HuH-7 (cell line): ENCODE data around the gene PLPPR3.
"Not testable (repeated sequence)": the region's sequence is repeated elsewhere in the genome, so short reads cannot be mapped to it uniquely, and the experiment has no call there.

ENCODE experiments used
- DNase-seq: peaks from one replicate; pipeline ENCODE4 v3.0.0; 2011; ENCODE audit warnings: low spot score

The PLPPR3 gene

DNA sequence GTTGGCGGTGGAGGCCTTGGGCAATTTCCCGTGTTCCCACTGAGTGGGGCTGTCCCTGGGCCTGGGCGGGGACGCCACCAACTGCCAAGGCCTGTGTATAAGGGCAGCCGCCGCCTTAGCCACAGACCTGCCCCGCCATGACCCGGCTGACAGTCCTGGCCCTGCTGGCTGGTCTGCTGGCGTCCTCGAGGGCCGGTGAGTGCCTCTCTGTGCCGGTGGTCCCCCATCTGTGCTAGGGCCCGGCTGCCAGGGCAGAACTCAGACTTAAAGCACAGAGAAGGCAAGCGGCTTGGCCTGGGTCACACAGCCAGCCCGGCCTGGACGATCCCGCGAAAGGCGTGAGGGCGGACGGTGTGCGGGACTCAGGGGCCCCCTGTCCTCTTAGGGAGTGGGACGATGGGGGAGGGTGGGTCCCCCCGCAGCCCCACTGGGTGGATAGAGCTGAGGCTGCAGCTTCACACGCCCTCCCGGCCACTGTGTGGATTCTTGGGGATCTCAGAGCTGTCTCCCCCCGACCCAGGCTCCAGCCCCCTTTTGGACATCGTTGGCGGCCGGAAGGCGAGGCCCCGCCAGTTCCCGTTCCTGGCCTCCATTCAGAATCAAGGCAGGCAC lies 6.1 kb upstream of the PLPPR3 start, which contains the start of gene AZU1:
Gene AZU1, plus strand, starts transcription at position 128 of the 612 bp plus-strand sequence. Its CDS starts 10 bp downstream, at position 138.
- no peak for DNase-seq

DNA sequence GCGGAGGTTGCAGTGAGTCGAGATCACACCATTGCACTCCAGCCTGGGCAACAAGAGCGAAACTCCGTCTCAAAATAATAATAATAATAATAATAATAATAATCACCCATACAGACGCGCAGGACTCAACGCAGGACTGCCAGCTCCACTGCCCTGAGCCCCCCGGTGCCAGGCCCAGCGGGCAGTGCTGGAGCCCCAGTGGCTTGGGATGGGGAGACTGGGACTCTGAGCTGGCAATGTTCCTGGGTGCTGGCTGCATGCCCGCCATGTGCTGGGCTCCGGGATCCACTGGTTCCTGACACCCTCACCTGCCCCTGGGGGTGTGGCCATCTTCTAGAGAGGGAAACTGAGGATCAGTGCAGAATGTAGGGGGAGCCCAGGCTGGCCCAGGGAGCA lies 5.6 kb upstream of the PLPPR3 start:
- DNase-seq: no peak

- DNase-seq: no peak
Observed at GRCh38 chr19:825897-826644, 4.3 kb upstream of the PLPPR3 start.

GRCh38 chr19:824885-825284 lies 3.1 kb upstream of the PLPPR3 start:
- no peak for DNase-seq

- peak; percentile 74 for DNase-seq
Observed at GRCh38 chr19:823565-824121, 1.9 kb upstream of the PLPPR3 start.

GRCh38 chr19:821231-821824 lies 427 bp downstream of the PLPPR3 start:
- DNase-seq: peak; percentile 59

- not testable (repeated sequence) for DNase-seq
Observed at GRCh38 chr19:820212-820611, 1.5 kb downstream of the PLPPR3 start.

GRCh38 chr19:816500-816857 lies 5.3 kb downstream of the PLPPR3 start:
- DNase-seq: no peak

- no peak for DNase-seq
Observed at GRCh38 chr19:815775-816499, 5.8 kb downstream of the PLPPR3 start.

- no peak for DNase-seq
Observed at GRCh38 chr19:815079-815774, 6.5 kb downstream of the PLPPR3 start.

DNA sequence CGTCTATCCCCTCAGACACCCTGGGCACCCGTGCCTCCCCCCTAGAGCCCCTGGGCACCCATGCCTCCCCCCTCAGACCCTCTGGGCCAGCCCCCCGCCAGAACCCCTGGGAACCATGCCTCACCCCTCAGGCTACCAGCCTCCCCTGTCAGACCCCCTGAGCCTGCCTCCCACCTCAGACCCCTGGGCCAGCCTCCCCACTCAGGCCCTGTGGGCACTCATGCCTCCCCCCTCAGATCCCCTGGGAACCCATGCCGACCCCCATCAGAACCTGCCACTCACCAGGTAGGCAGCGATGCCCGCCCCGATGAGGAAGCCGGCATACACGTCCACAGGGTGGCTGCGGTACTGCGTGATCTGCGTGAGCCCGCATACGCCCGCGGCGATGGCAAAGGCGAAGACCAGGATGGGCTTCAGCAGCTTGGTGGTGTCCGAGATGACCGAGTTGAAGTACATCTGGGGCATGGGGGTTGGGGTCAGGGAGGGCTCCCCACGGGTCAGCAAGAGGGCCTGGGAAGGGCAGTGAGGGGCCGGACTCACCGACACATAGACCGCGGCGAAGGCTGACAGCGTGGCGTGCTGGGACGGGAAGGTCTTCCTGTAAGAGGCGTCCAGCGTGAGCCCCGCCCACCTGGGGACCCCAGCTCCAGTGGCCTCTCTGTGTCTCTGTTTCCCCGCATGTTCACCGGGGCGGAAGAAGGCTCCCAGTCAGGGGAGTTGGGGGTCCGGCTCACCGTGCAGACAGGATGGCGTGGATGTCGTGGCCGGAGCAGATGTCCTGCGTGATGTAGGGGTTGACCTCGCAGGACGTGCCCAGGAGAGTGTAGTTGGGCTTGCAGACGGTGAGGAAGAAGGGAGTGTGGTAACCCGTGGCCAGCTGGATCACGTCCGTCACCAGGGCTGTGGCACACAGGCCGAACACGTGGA lies 7.3 kb downstream of the PLPPR3 start:
- DNase-seq: no peak

DNA sequence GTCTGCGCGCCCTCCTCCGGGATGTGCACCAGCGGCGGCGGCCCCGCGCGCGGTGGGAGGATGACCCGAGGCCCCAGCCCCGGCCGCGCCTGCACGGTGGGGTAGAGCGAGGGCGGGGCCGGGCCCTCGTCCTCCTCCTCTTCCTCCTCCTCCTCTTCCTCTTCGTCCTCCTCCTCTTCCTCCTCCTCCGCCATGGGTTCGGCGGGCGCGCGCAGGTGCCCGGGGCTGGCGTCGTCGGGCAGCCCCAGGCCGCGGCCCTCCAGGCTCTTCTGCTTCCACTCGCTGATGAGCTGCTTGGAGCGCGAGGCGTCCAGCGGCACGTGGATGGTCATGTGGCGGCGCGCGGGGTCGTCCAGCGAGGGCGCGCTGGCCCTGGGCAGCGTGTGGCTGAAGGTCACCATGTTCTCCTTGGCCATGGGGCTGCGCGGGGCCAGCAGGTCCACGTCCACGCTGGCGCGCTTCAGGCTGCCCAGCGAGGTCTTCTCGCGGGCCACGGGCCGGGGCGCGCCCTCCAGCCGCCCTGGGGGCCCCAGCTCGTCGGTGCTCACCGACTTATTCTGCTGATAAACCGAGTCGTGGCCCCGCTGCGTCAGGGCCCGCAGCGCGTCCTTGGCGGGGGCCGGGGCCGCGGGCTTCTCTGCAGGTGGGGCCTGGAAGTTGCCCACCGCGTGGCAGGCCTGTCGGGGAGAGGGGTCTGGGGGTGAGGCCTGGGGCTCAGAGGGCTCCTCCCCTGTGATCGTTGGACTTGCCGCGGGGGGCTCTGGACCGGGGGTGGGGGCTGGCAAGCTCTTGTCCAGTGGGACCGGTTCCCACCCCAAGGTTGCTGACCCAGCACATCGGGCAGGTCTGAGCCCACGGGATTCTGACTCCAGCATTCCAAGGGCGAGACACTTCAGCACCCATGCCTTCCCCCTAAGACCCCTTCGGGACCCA lies 8.3 kb downstream of the PLPPR3 start:
- DNase-seq: no peak

GRCh38 chr19:812747-813218 lies 9.0 kb downstream of the PLPPR3 start:
- no peak for DNase-seq

DNA sequence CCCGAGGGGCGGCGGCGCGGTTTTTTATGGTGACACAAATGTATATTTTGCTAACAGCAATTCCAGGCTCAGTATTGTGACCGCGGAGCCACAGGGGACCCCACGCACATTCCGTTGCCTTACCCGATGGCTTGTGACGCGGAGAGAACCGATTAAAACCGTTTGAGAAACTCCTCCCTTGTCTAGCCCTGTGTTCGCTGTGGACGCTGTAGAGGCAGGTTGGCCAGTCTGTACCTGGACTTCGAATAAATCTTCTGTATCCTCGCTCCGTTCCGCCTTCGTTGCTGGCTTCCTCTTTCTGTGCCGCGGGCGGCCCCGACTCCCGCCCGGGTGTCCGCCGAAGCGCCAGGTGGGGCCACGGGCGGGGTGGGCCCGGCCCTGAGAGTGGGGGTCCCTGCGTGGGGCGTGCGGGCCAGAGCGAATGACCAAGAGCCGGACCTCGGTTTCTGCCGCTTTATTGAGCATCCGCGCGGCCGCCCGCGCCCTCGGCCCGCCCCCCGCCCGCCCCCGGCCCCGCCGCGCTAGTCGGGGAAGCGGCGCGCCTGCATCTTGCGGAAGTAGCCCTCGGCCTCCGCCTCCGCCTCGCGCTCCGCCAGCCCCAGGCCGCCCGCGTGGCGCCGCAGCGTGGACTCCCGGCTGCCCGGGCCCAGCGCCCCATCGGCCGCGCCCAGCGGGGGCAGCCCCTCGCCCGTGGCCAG lies 9.6 kb downstream of the PLPPR3 start:
- DNase-seq: no peak

DNA sequence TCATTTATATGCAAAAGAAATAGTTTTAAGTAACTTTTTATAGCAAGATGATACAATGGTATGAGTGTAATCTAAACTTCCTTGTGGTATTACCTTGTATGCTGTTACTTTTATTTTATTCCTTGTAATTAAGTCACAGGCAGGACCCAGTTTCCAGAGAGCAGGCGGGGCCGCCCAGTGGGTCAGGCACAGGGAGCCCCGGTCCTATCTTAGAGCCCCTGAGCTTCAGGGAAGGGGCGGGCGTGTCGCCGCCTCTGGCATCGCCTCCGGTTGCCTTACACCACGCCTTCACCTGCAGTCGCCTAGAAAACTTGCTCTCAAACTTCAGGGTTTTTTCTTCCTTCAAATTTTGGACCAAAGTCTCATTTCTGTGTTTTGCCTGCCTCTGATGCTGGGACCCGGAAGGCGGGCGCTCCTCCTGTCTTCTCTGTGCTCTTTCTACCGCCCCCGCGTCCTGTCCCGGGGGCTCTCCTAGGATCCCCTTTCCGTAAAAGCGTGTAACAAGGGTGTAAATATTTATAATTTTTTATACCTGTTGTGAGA lies 10.2 kb downstream of the PLPPR3 start:
- no peak for DNase-seq

- no peak for DNase-seq
Observed at GRCh38 chr19:810883-811489, 10.8 kb downstream of the PLPPR3 start.

GRCh38 chr19:810077-810855 lies 11.5 kb downstream of the PLPPR3 start:
- no peak for DNase-seq
